GM12878 (cell line): Measurements from ENCODE around the gene LRRC47. TPM values are rescaled to one million over a fixed set of nuclear protein-coding genes. Genes with fewer than 3 reads are reported as not detected.

Experiments used
- ATAC-seq: fragments of 200-7000 bp; cut with Tn5 transposase; 3 replicates; pipeline ENCODE4 v1.9.1; 2020; ENCODE audit warnings: mild to moderate bottlenecking, moderate library complexity
- BruUV-seq: library from RNA; stranded (reverse); fragments of 400-500 nt; replicated peaks from 2 replicates; lab custom pipeline; 2021; lab: Mats Ljungman, UMichigan
- CTCF ChIA-PET: fragments of 300-600 bp; sonication (Branson Sonifier 250); formaldehyde crosslinking; extraction: SDS; loops from one replicate; lab custom pipeline; 2021; ENCODE audit warnings: inconsistent platforms; lab: Yijun Ruan, JAX
- POLR2A ChIA-PET: fragments of 350-600 bp; formaldehyde crosslinking; extraction: SDS; loops from one replicate; lab custom pipeline; 2021; ENCODE audit warnings: inconsistent platforms; lab: Charles Lee
- RAD21 ChIA-PET: fragments of 300-600 bp; sonication (Branson Sonifier 250); formaldehyde crosslinking; loops from one replicate; lab custom pipeline; 2023; ENCODE audit warnings: antibody characterized with exemption; ENCODE audit not compliant: unreplicated experiment; lab: Charles Lee
- SMC1A ChIA-PET: fragments of 300-600 bp; sonication (Branson Sonifier 250); formaldehyde crosslinking; loops from one replicate; lab custom pipeline; 2023; ENCODE audit not compliant: unreplicated experiment, uncharacterized antibody; lab: Charles Lee
- DNase-seq: peaks from one replicate; pipeline ENCODE4 v3.0.0-alpha.2; 2011; ENCODE audit warnings: low read depth, low spot score
- FAIRE-seq: peaks from 3 replicates; lab custom pipeline; 2011; peaks lifted over from hg19 to GRCh38; lab: Jason Lieb, UNC
- H2AFZ ChIP-seq: 2 replicates; pipeline ENCODE4 v1.6.0; 2011; ENCODE audit warnings: low read depth, low read length, control low read depth; ENCODE audit not compliant: control insufficient read depth
- H3K27ac ChIP-seq: 2 replicates; pipeline ENCODE4 v1.5.1; 2011; ENCODE audit warnings: control low read depth; ENCODE audit not compliant: control insufficient read depth, insufficient read depth
- H3K27me3 ChIP-seq, 2 experiments: replicated peaks in 1 of 2; 2 replicates each; pipeline versions ENCODE4 v1.6.0 to v1.6.1; 2011; ENCODE audit warnings: low read length in 1 of 2; ENCODE audit not compliant: control insufficient read depth in 2 of 2, insufficient read depth in 2 of 2
- H3K36me3 ChIP-seq, 2 experiments: 2 replicates each; pipeline ENCODE4 v1.5.1; 2011; ENCODE audit warnings: low read length in 1 of 2; ENCODE audit not compliant: control insufficient read depth in 2 of 2, insufficient read depth in 2 of 2
- H3K4me1 ChIP-seq: 2 replicates; pipeline ENCODE4 v1.6.1; 2011; ENCODE audit warnings: mild to moderate bottlenecking, low read length, moderate library complexity, mixed read lengths; ENCODE audit not compliant: control insufficient read depth, insufficient read depth
- H3K4me2 ChIP-seq: 2 replicates; pipeline ENCODE4 v1.6.0; 2011; ENCODE audit warnings: control low read depth; ENCODE audit not compliant: control insufficient read depth, insufficient read depth
- H3K4me3 ChIP-seq: fragments of 200-600 bp; sonication (generic); 2 replicates; pipeline ENCODE4 v1.5.1; 2016
- H3K79me2 ChIP-seq: 2 replicates; pipeline ENCODE4 v1.6.0; 2011; ENCODE audit warnings: low read length; ENCODE audit not compliant: control insufficient read depth, insufficient read depth
- H3K9ac ChIP-seq: 2 replicates; pipeline ENCODE4 v1.8.0; 2011; ENCODE audit warnings: low read length, control low read depth, mixed read lengths; ENCODE audit not compliant: control insufficient read depth, insufficient read depth
- H3K9me3 ChIP-seq: replicated peaks from 3 replicates; pipeline ENCODE4 v1.5.1; 2011; ENCODE audit warnings: mild to moderate bottlenecking, low read length; ENCODE audit not compliant: control insufficient read depth, insufficient read depth
- H4K20me1 ChIP-seq: 2 replicates; pipeline ENCODE4 v1.6.0; 2011; ENCODE audit not compliant: control insufficient read depth, insufficient read depth
- IRF4 ChIP-seq: IDR thresholded peaks from 2 replicates; pipeline ENCODE4 v1.6.1; 2011; ENCODE audit warnings: low read depth, low read length
- SPI1 ChIP-seq: IDR thresholded peaks from 2 replicates; pipeline ENCODE4 v1.6.1; 2011; ENCODE audit warnings: low read depth, mild to moderate bottlenecking, low read length, moderate library complexity, borderline replicate concordance; ENCODE audit not compliant: insufficient read depth
- STAT3 ChIP-seq: IDR thresholded peaks from 2 replicates; pipeline ENCODE4 v1.6.1; 2011; ENCODE audit warnings: low read depth, low read length, improper control_type of control experiment
- ZBTB4 ChIP-seq: fragments of 450-650 bp; formaldehyde crosslinking; IDR thresholded peaks from 2 replicates; pipeline ENCODE4 v1.4.0; 2022; ENCODE audit warnings: mild to moderate bottlenecking, moderate library complexity
- WGBS: methylation state at CpG from one replicate; pipeline ENCODE4 v1.1.6; 2016; ENCODE audit warnings: low lambda C conversion rate; ENCODE audit not compliant: insufficient replicate concordance, insufficient coverage; ENCODE audit errors: missing lambda C conversion rate; 5-methylcytosine and 5-hydroxymethylcytosine counted together
- in situ Hi-C: fragments of 300-500 bp; cut with MboI; formaldehyde crosslinking; loops from 9 replicates; pipeline ENCODE4 v1.14.3; 2018; ENCODE audit warnings: mixed read lengths
- intact Hi-C: fragments of 100-400 bp; cut with micrococcal nuclease; formaldehyde crosslinking; loops from one replicate; pipeline ENCODE4 v1.14.2; 2022; ENCODE audit not compliant: unreplicated experiment
- polyA plus RNA-seq, 11 experiments: library from polyadenylated mRNA; depleted of rRNA in 4 of 11; unstranded in 6 of 11; stranded (reverse) in 5 of 11; fragments of >200 nt; fragmentation: Nextera tagmentation in 4 of 11; fragmentation: Illumina TruSeq in 1 of 11; extraction: Ambion mirVana in 4 of 11; extraction: Trizol in 1 of 11; gene quantifications; 1 replicate in 1 of 11; 2 replicates in 10 of 11; pipeline versions ENCODE4 v1.2.1 to v1.2.3, GENCODE V29; 2011 to 2016; ENCODE audit warnings: inconsistent platforms in 2 of 11, missing spikeins in 2 of 11, low read depth in 1 of 11
- total RNA-seq, 4 experiments: library from RNA; depleted of rRNA in 3 of 4; stranded (reverse); fragments of >200 nt in 3 of 4; fragmentation: Illumina TruSeq in 1 of 4; extraction: Trizol in 1 of 4; gene quantifications; 2 replicates each; pipeline versions ENCODE4 v1.2.1 to v1.2.3, GENCODE V29; 2013 to 2021

The LRRC47 gene
- total and polyA plus RNA-seq, 10 of the 15 experiments (the other 5 are each of a cell fraction or from before 2014, with no cell fraction given) = 2.5 to 34.6 (median 18.2) TPM

GRCh38 chr1:3762873-3763228, 33.4 kb downstream of the LRRC47 start:
- no peak for ATAC-seq
- in situ Hi-C loops = no loop called here
- POLR2A ChIA-PET = no interaction called here

More at GRCh38 chr1:3762873-3763228, 33.4 kb downstream of the LRRC47 start:
- no peaks in the 10 kb centered on the region for H3K79me2 ChIP-seq
- H2AFZ ChIP-seq = no peak overlapping the region
- intact Hi-C loops = no loop called here
- no peak overlapping the region for H3K27ac ChIP-seq
- no peaks in the 10 kb centered on the region for H4K20me1 ChIP-seq
- 26% methylated on average over 12 of the region's 12 CpGs for WGBS
- no peaks in the 10 kb centered on the region for H3K9me3 ChIP-seq
- TF ChIP-seq IRF4 (no peak), STAT3 (no peak), ZBTB4 (no peak), SPI1 (no peak)
- no peaks in the 10 kb centered on the region for H3K4me1 ChIP-seq
- H3K9ac ChIP-seq = no peak overlapping the region
- H3K4me2 ChIP-seq = no peak overlapping the region
- RAD21 ChIA-PET = no interaction called here
- FAIRE-seq = no peak
- CTCF ChIA-PET = no interaction called here
- no peaks in the 10 kb centered on the region for H3K27me3 ChIP-seq
- no peak overlapping the region for H3K4me3 ChIP-seq
- DNase-seq = no peak
- no peaks in the 10 kb centered on the region for H3K36me3 ChIP-seq
- BruUV-seq = no TSS peak
- SMC1A ChIA-PET = no interaction called here
